A549 (cell line): Measurements from ENCODE around the gene CRMP1.

Experiments used
- CEBPB ChIP-seq, 2 experiments: fragments of >200 bp in 1 of 2; sonication (Bioruptor Twin) in 1 of 2; formaldehyde crosslinking in 1 of 2; IDR thresholded peaks; 2 replicates each; pipeline ENCODE4 v1.6.1; 2012 to 2016
- JUN ChIP-seq, 2 experiments: fragments of >200 bp; sonication (Bioruptor Twin); formaldehyde crosslinking; IDR thresholded peaks; 2 replicates in 1 of 2; 3 replicates in 1 of 2; pipeline ENCODE4 v1.6.1; 2016 to 2017
- RFX5 ChIP-seq: fragments of 450-650 bp; IDR thresholded peaks from 2 replicates; pipeline ENCODE4 v1.7.1; 2014; ENCODE audit warnings: antibody characterized with exemption, mild to moderate bottlenecking, moderate library complexity
- TF ChIP-seq, protein P1 (sequence below): fragments of >200 bp; sonication (Bioruptor Twin); formaldehyde crosslinking; IDR thresholded peaks from 3 replicates; pipeline ENCODE4 v1.5.1; 2016
- TF ChIP-seq, protein P2 (sequence below): fragments of >200 bp; sonication (Bioruptor Twin); formaldehyde crosslinking; IDR thresholded peaks from 3 replicates; pipeline ENCODE4 v1.6.1; 2016
- TF ChIP-seq, protein P3 (sequence below): IDR thresholded peaks from 2 replicates; pipeline ENCODE4 v1.6.1; 2012

DNA sequence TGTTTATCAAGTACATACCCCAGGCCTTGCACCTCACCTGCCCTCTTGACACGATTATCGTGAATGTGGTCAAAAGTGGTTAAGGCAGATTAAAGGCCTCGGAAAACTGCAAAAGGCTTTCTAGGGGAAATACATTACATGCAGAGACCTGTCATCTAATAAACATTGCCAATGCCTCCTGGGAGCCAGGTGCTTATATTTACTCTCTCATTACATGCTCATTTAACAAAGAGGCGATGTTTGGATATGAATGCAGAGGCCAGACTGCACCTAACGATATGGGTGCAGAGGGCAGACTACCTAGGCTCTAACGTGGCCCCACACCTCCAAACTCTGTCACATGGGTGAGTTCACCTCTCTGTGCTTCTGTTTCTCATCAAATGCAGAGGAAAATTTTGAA, 14.5 kb downstream of the CRMP1 start:
- TF ChIP-seq CEBPB (IDR thresholded peaks at IDR 0.05) (no peak), JUN (IDR thresholded peaks at IDR 0.05) (no peak), RFX5 (no peak)
- TF ChIP-seq, protein P1, sequence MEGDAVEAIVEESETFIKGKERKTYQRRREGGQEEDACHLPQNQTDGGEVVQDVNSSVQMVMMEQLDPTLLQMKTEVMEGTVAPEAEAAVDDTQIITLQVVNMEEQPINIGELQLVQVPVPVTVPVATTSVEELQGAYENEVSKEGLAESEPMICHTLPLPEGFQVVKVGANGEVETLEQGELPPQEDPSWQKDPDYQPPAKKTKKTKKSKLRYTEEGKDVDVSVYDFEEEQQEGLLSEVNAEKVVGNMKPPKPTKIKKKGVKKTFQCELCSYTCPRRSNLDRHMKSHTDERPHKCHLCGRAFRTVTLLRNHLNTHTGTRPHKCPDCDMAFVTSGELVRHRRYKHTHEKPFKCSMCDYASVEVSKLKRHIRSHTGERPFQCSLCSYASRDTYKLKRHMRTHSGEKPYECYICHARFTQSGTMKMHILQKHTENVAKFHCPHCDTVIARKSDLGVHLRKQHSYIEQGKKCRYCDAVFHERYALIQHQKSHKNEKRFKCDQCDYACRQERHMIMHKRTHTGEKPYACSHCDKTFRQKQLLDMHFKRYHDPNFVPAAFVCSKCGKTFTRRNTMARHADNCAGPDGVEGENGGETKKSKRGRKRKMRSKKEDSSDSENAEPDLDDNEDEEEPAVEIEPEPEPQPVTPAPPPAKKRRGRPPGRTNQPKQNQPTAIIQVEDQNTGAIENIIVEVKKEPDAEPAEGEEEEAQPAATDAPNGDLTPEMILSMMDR: no peak
- TF ChIP-seq, protein P2, sequence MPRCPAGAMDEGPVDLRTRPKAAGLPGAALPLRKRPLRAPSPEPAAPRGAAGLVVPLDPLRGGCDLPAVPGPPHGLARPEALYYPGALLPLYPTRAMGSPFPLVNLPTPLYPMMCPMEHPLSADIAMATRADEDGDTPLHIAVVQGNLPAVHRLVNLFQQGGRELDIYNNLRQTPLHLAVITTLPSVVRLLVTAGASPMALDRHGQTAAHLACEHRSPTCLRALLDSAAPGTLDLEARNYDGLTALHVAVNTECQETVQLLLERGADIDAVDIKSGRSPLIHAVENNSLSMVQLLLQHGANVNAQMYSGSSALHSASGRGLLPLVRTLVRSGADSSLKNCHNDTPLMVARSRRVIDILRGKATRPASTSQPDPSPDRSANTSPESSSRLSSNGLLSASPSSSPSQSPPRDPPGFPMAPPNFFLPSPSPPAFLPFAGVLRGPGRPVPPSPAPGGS: no peak
- TF ChIP-seq, protein P3, sequence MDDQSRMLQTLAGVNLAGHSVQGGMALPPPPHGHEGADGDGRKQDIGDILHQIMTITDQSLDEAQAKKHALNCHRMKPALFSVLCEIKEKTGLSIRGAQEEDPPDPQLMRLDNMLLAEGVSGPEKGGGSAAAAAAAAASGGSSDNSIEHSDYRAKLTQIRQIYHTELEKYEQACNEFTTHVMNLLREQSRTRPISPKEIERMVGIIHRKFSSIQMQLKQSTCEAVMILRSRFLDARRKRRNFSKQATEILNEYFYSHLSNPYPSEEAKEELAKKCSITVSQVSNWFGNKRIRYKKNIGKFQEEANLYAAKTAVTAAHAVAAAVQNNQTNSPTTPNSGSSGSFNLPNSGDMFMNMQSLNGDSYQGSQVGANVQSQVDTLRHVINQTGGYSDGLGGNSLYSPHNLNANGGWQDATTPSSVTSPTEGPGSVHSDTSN: no peak
